Osteocyte (in vitro differentiated cells): ENCODE results near the gene COPS8. TPM values are rescaled to one million over a fixed set of nuclear protein-coding genes. Genes with fewer than 3 reads are reported as not detected.
A peak's percentile ranks its signal among the peaks of the same experiment; 100 is the strongest.

ENCODE experiments used
- DNase-seq: peaks from one replicate; pipeline ENCODE4 v3.0.0; 2021; ENCODE audit warnings: mixed read lengths; ENCODE audit not compliant: unreplicated experiment; ENCODE audit errors: extremely low spot score
- H3K27ac Mint-ChIP-seq: one replicate; pipeline ENCODE4 v1.8.0; 2021; ENCODE audit warnings: mild to moderate bottlenecking, mixed read lengths; ENCODE audit not compliant: unreplicated experiment
- H3K27me3 Mint-ChIP-seq: one replicate; pipeline ENCODE4 v1.8.0; 2021; ENCODE audit warnings: mixed read lengths; ENCODE audit not compliant: unreplicated experiment
- H3K36me3 Mint-ChIP-seq: one replicate; pipeline ENCODE4 v1.8.0; 2021; ENCODE audit warnings: mixed read lengths; ENCODE audit not compliant: unreplicated experiment
- H3K4me1 Mint-ChIP-seq: one replicate; pipeline ENCODE4 v1.8.0; 2021; ENCODE audit warnings: mixed read lengths; ENCODE audit not compliant: unreplicated experiment
- H3K4me3 Mint-ChIP-seq: one replicate; pipeline ENCODE4 v1.8.0; 2021; ENCODE audit warnings: mild to moderate bottlenecking, moderate library complexity, mixed read lengths; ENCODE audit not compliant: unreplicated experiment
- H3K9me3 Mint-ChIP-seq: one replicate; pipeline ENCODE4 v1.8.0; 2021; ENCODE audit warnings: mixed read lengths; ENCODE audit not compliant: unreplicated experiment
- CTCF ChIP-seq: fragments of 200-600 bp; sonication (generic); IDR thresholded peaks from 2 replicates; pipeline ENCODE4 v1.5.0; 2021; ENCODE audit warnings: antibody characterized with exemption, mild to moderate bottlenecking, moderate library complexity
- total RNA-seq: library from RNA; stranded (reverse); gene quantifications from 2 replicates; pipeline ENCODE4 v1.2.1, GENCODE V29; 2021

The COPS8 gene
- total RNA-seq, 1 donor from 2014 or later = 104 TPM

DNA sequence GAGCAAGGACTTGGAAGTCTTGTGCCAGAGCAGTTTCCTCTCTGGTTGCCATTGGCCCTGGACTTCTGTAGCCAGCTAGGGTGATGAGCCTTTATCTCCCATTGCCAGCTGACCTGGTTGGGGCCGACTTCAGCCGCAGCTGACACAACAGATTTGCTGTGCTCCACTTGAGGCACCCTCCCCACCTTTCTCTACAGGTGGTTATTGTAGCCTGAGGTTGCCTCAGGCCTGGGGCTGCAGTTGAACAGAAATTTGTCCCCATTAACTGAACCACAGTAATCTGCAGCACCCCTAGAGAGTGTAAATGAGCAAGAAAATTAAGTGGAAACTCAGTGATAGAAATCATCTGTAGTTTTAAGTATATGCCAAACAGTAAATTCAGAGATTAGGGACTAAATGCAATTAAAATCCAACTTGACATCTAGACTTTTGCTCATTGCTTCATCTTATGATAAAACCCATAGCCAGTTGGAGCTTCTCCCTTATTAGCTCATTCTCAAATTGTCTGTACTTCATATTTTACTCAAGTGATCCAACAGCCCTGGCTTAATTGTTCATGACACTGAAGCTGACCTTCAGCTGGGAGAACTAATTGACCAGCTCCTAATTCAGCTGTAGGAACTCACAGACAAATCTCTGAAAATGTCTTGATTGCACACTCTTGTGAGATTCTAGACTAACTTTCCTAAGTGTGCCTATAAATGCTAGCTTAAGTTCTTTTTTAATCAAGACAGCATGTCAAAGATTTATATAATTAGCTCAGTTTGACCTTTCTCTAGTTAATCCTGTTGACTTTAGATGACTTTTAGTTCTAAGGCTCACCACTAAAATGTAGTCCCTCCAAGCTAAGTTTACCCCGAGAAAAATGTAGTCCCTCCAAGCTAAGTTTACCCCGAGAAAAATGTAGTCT lies 48.9 kb downstream of the COPS8 start:
- Mint-ChIP-seq H3K27me3 (no peaks in the 10 kb centered on the region), H3K4me3 (no peak overlapping the region), H3K9me3 (no peaks in the 10 kb centered on the region), H3K36me3 (no peaks in the 10 kb centered on the region), H3K27ac (no peak overlapping the region), H3K4me1 (peaks cover 9% of the 10 kb centered on the region)
- no peak for DNase-seq
- no peak for TF ChIP-seq CTCF

- Mint-ChIP-seq H3K27ac (no peak overlapping the region), H3K9me3 (peaks cover 2% of the 10 kb centered on the region), H3K4me3 (no peak overlapping the region), H3K27me3 (no peaks in the 10 kb centered on the region), H3K4me1 (peaks cover 19% of the 10 kb centered on the region), H3K36me3 (no peaks in the 10 kb centered on the region)
- TF ChIP-seq CTCF = no peak
- peak; percentile 34 for DNase-seq
Observed at GRCh38 chr2:237136824-237137223, 51.1 kb downstream of the COPS8 start.

DNA sequence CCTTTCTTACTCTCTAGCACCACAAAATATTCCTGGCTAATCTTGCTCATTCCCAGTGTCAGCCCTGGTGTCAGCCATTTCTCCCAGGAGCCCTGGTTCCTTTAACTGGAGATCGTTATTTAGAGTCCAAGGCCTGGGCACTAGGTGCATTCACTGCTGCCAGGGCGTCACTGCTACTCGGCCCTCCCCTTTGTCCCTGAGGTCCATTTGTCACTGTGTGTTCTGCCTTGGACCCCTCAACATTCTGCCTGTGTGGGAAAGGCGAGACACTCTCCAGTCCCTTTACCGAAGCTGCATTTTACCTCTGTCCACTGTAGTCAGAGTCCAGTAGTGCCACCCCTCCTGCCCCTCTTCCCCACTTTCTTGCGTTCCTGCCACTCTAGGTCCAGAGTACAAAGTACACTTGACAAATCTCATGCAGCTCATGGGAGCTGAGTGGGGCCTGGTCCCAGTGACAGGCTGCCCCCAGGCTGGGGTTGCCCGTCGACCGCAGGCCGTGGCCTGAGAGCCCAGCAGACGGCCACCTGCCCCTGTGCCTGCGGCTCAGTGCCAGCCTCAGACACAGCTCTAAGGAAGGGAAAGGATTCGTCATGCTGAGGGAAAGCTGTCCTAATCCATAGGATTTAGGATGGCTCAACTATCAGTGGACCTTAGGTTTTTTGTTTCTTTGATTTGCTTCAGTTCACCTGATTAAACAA lies 52.1 kb downstream of the COPS8 start:
- no peaks in the 10 kb centered on the region for H3K36me3 Mint-ChIP-seq
- DNase-seq = peak; percentile 74
- H3K27me3 Mint-ChIP-seq = no peaks in the 10 kb centered on the region
- peaks cover 25% of the 10 kb centered on the region for H3K4me1 Mint-ChIP-seq
- peaks cover 6% of the 10 kb centered on the region for H3K9me3 Mint-ChIP-seq
- no peak overlapping the region for H3K4me3 Mint-ChIP-seq
- no peak overlapping the region for H3K27ac Mint-ChIP-seq
- TF ChIP-seq CTCF = no peak

- no peaks in the 10 kb centered on the region for H3K27me3 Mint-ChIP-seq
- no peaks in the 10 kb centered on the region for H3K36me3 Mint-ChIP-seq
- no peak overlapping the region for H3K27ac Mint-ChIP-seq
- TF ChIP-seq CTCF = no peak
- peak; percentile 56 for DNase-seq
- H3K9me3 Mint-ChIP-seq = peaks cover 6% of the 10 kb centered on the region
- H3K4me1 Mint-ChIP-seq = peaks cover 37% of the 10 kb centered on the region
- H3K4me3 Mint-ChIP-seq = no peak overlapping the region
Observed at GRCh38 chr2:237139123-237139675, 53.5 kb downstream of the COPS8 start.
